ENCODE measurements around the gene DGAT2. TPM values are rescaled to one million over a fixed set of nuclear protein-coding genes. Genes with fewer than 3 reads are reported as not detected.

DGAT2 gene
- total RNA-seq, 1 donor from 2014 or later = 0.13 TPM

DNA sequence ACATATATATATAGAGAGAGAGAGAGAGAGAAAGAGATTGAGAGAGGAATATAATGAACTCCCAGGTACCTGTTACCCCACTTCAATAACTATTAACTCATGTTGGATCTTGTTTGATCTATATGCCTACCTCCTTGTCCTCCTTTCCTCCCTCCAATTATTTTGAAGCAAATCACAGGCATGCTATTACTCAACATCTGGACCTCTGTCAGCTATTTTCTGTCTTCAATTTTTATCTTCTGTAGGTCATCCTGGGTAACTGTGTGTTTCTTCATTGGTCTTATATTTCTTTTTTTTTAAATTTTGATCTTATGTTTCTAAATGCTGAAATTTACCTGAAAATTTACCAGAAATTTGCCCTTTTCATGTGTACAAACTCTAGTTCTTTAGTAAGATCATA lies 71.3 kb downstream of the DGAT2 start:
- no peaks in the 10 kb centered on the region for H3K27me3 Mint-ChIP-seq (ENCODE audit: unreplicated experiment)
- TF ChIP-seq, protein P1, sequence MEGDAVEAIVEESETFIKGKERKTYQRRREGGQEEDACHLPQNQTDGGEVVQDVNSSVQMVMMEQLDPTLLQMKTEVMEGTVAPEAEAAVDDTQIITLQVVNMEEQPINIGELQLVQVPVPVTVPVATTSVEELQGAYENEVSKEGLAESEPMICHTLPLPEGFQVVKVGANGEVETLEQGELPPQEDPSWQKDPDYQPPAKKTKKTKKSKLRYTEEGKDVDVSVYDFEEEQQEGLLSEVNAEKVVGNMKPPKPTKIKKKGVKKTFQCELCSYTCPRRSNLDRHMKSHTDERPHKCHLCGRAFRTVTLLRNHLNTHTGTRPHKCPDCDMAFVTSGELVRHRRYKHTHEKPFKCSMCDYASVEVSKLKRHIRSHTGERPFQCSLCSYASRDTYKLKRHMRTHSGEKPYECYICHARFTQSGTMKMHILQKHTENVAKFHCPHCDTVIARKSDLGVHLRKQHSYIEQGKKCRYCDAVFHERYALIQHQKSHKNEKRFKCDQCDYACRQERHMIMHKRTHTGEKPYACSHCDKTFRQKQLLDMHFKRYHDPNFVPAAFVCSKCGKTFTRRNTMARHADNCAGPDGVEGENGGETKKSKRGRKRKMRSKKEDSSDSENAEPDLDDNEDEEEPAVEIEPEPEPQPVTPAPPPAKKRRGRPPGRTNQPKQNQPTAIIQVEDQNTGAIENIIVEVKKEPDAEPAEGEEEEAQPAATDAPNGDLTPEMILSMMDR (IDR thresholded peaks at IDR 0.05) = no peak
- no peaks in the 10 kb centered on the region for H3K36me3 Mint-ChIP-seq (ENCODE audit: unreplicated experiment)
- DNase-seq (ENCODE audit: extremely low spot score, unreplicated experiment) = no peak
- H3K9me3 Mint-ChIP-seq (ENCODE audit: unreplicated experiment) = no peaks in the 10 kb centered on the region
- H3K4me1 Mint-ChIP-seq (ENCODE audit: unreplicated experiment) = peaks cover 15% of the 10 kb centered on the region
- no peak overlapping the region for H3K27ac Mint-ChIP-seq (ENCODE audit: unreplicated experiment)
- H3K4me3 Mint-ChIP-seq (ENCODE audit: unreplicated experiment) = no peak overlapping the region

DNA sequence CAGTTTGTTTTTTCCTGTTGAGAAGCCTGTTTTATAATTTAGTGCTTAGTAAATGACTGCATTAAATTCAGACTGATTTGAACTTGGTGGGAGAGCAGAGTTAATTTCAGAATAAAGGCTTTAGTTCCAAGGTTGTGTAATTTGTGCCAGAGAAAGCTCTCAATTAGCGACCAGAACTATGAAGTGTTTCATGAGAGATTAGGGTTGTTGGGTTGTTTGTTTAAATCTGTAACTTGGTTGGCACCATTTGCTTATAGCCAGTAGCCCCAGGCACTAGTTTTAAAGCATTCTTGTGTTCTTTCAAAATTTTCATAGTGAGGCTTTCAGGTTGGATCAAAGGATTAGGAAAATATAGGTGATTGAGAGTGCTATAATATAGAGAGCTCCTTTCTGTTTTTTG lies 71.9 kb downstream of the DGAT2 start:
- no peak overlapping the region for H3K27ac Mint-ChIP-seq (ENCODE audit: unreplicated experiment)
- DNase-seq (ENCODE audit: extremely low spot score, unreplicated experiment) = no peak
- H3K36me3 Mint-ChIP-seq (ENCODE audit: unreplicated experiment) = no peaks in the 10 kb centered on the region
- H3K4me1 Mint-ChIP-seq (ENCODE audit: unreplicated experiment) = peaks cover 15% of the 10 kb centered on the region
- no peaks in the 10 kb centered on the region for H3K27me3 Mint-ChIP-seq (ENCODE audit: unreplicated experiment)
- TF ChIP-seq, protein P1 (IDR thresholded peaks at IDR 0.05) = no peak
- no peaks in the 10 kb centered on the region for H3K9me3 Mint-ChIP-seq (ENCODE audit: unreplicated experiment)
- no peak overlapping the region for H3K4me3 Mint-ChIP-seq (ENCODE audit: unreplicated experiment)

DNA sequence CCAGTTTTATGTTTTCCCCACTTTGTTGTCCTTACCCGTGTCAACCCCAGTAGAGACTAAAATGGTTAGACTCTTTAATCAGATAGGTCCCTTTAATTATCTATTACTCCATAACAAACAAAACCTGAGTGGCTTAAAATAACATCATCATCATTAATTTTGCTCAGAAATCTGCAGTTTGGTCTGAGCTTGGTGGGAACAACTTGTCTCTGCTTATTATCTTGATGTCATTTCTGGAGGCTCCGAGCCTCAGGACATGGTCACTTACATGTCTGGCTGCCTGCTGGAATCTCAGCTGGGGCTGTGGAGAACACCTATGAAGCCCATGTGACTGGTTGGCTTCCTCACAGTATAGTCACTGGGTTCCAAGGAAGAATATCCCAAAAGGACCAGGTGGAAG lies 73.2 kb downstream of the DGAT2 start:
- TF ChIP-seq, protein P1 (IDR thresholded peaks at IDR 0.05) = no peak
- H3K27me3 Mint-ChIP-seq (ENCODE audit: unreplicated experiment) = no peaks in the 10 kb centered on the region
- no peak for DNase-seq (ENCODE audit: extremely low spot score, unreplicated experiment)
- no peak overlapping the region for H3K4me3 Mint-ChIP-seq (ENCODE audit: unreplicated experiment)
- no peaks in the 10 kb centered on the region for H3K9me3 Mint-ChIP-seq (ENCODE audit: unreplicated experiment)
- H3K4me1 Mint-ChIP-seq (ENCODE audit: unreplicated experiment) = peaks cover 15% of the 10 kb centered on the region
- peaks cover 2% of the 10 kb centered on the region for H3K36me3 Mint-ChIP-seq (ENCODE audit: unreplicated experiment)
- no peak overlapping the region for H3K27ac Mint-ChIP-seq (ENCODE audit: unreplicated experiment)

DNA sequence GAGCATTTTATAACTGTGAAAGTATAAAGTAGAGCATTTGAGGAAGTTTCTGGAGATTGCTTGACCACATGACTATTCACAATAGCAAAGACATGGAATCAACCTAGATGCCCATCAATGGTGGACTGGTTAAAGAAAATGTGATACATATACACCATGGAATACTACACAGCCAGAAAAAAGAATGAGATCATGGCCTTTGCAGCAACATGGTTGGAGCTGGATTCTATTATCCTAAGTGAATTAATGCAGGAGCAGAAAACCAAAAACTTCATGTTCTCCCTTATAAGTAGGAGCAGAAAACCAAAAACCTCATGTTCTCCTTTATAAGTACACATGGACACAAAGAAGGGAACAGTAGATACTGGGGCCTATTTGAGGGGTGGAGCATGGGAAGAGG lies 76.7 kb downstream of the DGAT2 start:
- Mint-ChIP-seq H3K27ac (ENCODE audit: unreplicated experiment) (no peak overlapping the region), H3K27me3 (ENCODE audit: unreplicated experiment) (no peaks in the 10 kb centered on the region), H3K4me1 (ENCODE audit: unreplicated experiment) (peaks cover 14% of the 10 kb centered on the region), H3K4me3 (ENCODE audit: unreplicated experiment) (no peak overlapping the region), H3K36me3 (ENCODE audit: unreplicated experiment) (peaks cover 4% of the 10 kb centered on the region), H3K9me3 (ENCODE audit: unreplicated experiment) (no peaks in the 10 kb centered on the region)
- TF ChIP-seq, protein P1 (IDR thresholded peaks at IDR 0.05) = no peak
- DNase-seq (ENCODE audit: extremely low spot score, unreplicated experiment) = no peak

DNA sequence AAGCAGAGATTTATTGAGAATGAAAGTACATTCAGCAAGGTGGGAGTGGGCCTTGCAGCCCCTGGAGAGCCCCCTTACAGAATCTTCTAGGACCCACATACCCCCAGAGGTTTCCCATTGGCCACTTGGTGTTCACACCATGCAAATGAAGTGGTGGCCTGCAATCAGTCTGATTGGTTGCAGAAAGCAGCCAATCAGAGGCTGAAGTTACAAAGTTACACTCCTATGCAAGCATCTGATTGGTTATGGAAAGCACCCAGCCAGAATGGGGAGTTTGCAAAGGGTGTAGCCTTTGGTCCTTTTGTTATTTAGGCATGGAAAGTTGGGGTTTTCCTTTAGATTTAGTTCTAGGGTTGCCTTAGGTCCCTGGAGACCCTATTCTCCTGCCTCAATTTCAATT lies 81.3 kb downstream of the DGAT2 start:
- H3K4me1 Mint-ChIP-seq (ENCODE audit: unreplicated experiment) = peaks cover 3% of the 10 kb centered on the region
- TF ChIP-seq, protein P1 (IDR thresholded peaks at IDR 0.05) = no peak

More for the DNA sequence above, 81.3 kb downstream of the DGAT2 start:
- H3K36me3 Mint-ChIP-seq (ENCODE audit: unreplicated experiment) = peaks cover 9% of the 10 kb centered on the region
- H3K4me3 Mint-ChIP-seq (ENCODE audit: unreplicated experiment) = no peak overlapping the region
- no peak for DNase-seq (ENCODE audit: extremely low spot score, unreplicated experiment)
- no peaks in the 10 kb centered on the region for H3K27me3 Mint-ChIP-seq (ENCODE audit: unreplicated experiment)
- no peak overlapping the region for H3K27ac Mint-ChIP-seq (ENCODE audit: unreplicated experiment)
- H3K9me3 Mint-ChIP-seq (ENCODE audit: unreplicated experiment) = no peaks in the 10 kb centered on the region

All from osteocyte (in vitro differentiated cells).